ENCODE results near the gene CHST15. TPM values are rescaled to one million over a fixed set of nuclear protein-coding genes. Genes with fewer than 3 reads are reported as not detected.

CHST15 gene
- total RNA-seq, 6 experiments from 2014 or later = 0.88 to 8.7 (median 1.1) TPM

DNA sequence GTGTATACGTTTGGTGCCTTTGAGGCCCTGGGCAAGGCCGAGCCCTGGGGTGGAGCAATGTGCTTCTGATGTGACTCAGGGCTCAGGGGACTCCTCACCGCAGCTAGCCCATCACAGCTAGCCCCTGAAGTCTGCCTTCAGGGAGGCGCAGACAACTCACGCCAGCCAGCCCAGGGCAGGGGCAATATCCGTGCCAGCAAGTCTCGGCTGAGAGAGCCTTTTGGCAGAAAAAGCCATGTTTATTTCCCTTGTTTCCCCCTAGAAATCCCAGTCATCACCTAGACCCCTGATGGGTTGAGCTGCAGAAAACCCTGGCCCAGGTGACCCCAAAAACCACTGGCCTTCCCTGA is 90.4 kb downstream of the CHST15 start:
- Mint-ChIP-seq H3K27me3 (ENCODE audit: insufficient read depth) (peaks cover 20% of the 10 kb centered on the region), H3K36me3 (ENCODE audit: low read depth) (no peaks in the 10 kb centered on the region), H3K4me3 (no peak overlapping the region), H3K27ac (no peak overlapping the region), H3K4me1 (ENCODE audit: low read depth) (peaks cover 15% of the 10 kb centered on the region), H3K9me3 (no peaks in the 10 kb centered on the region)
- no peak for DNase-seq
- TF ChIP-seq, protein P1, sequence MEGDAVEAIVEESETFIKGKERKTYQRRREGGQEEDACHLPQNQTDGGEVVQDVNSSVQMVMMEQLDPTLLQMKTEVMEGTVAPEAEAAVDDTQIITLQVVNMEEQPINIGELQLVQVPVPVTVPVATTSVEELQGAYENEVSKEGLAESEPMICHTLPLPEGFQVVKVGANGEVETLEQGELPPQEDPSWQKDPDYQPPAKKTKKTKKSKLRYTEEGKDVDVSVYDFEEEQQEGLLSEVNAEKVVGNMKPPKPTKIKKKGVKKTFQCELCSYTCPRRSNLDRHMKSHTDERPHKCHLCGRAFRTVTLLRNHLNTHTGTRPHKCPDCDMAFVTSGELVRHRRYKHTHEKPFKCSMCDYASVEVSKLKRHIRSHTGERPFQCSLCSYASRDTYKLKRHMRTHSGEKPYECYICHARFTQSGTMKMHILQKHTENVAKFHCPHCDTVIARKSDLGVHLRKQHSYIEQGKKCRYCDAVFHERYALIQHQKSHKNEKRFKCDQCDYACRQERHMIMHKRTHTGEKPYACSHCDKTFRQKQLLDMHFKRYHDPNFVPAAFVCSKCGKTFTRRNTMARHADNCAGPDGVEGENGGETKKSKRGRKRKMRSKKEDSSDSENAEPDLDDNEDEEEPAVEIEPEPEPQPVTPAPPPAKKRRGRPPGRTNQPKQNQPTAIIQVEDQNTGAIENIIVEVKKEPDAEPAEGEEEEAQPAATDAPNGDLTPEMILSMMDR (IDR thresholded peaks at IDR 0.05) = no peak

DNA sequence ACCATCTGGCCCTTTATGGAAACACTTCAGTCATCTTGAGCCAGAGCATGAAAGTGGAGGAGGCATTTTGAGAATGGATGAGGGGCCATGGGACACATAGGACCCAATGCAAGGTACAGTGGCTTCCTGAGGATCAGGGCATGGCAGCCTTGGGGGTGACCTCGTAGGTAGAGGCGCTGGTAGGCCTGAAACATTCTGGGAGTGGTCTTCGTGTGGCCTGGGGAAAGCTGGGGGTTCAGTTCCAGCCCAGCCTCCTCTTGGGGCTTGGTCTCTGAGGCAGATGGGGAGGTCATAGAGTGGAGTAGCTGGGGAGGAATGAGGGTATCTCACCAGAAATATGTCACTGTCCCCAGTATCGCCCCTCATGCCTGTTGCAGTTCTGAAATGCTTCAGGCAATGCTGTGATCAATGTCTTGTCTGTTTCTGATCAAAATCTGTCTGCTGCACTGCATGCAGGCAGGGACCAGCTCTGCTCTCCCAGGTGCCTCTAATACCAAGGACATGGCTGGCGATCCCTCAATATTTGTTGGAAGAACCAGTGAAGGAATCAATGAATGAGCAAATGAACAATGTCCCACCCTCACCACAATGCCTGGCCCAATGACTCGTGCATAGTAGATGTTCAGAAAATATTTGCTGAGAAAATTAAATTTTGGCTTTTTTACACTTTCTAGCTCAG is 90.9 kb downstream of the CHST15 start:
- DNase-seq = no peak
- H3K36me3 Mint-ChIP-seq (ENCODE audit: low read depth) = no peaks in the 10 kb centered on the region
- no peaks in the 10 kb centered on the region for H3K9me3 Mint-ChIP-seq
- TF ChIP-seq, protein P1 (IDR thresholded peaks at IDR 0.05) = no peak
- peaks cover 20% of the 10 kb centered on the region for H3K4me1 Mint-ChIP-seq (ENCODE audit: low read depth)
- H3K4me3 Mint-ChIP-seq = no peak overlapping the region
- H3K27ac Mint-ChIP-seq = no peak overlapping the region
- peaks cover 20% of the 10 kb centered on the region for H3K27me3 Mint-ChIP-seq (ENCODE audit: insufficient read depth)

DNA sequence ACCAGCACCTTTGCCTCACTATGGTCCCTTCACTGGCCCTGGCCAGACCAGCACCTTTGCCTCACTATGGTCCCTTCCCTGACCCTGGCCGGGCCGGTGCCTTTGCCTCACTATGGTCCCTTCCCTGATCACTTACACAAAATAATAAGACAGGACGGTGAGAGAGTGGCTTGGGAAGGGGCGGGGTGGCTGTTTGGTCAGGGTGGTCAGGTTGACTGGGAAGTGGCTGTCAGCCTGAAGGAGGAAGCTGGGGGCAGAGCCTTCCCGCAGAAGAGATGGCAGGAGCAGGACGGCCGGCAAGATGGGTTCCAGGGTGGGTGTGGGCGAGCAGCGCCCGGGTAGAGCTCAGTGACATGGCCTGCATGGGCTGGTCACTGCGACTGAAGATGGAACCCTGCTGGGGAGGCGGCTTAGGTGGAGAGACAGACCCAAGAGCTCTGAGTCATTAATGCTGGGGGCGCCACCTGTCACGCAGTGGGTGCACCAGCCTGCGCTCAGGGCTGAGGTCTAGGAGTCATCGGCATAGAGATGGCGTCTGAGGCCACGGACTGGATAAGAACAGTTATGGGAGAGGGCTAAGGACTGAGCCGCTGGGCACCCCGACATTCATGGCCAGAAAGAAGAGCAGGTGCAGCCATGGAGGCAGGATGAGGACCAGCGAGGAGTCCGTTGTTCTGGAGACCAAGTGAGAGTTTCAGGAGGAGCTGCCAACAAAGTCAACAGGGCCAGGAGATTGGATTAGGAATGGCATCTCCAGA is 91.8 kb downstream of the CHST15 start:
- Mint-ChIP-seq H3K27ac (no peak overlapping the region), H3K36me3 (ENCODE audit: low read depth) (no peaks in the 10 kb centered on the region), H3K4me3 (no peak overlapping the region), H3K9me3 (no peaks in the 10 kb centered on the region), H3K27me3 (ENCODE audit: insufficient read depth) (peaks cover 20% of the 10 kb centered on the region), H3K4me1 (ENCODE audit: low read depth) (peaks cover 30% of the 10 kb centered on the region)
- DNase-seq = no peak
- TF ChIP-seq, protein P1 (IDR thresholded peaks at IDR 0.05) = no peak

DNA sequence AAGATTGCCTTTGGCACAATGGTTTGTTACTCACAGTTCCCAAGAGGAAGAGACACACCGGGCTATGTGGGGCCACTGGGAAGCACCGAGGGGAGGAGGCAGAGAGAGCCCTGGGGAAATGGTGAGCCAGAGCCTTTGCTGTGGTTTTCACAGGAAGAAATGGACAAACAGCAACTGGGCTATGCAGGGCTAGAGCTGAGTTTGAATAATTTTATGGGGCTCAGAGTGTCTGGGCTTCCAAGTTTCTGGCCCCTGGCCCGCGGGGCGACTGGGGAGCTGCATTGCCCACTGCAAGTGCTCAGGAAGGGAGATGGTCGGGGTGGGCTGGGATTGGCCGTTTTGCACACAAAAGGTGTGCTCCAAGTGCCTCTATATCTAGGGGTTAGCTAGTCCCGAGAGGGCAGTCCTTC is 92.6 kb downstream of the CHST15 start:
- H3K4me3 Mint-ChIP-seq = no peak overlapping the region
- TF ChIP-seq, protein P1 (IDR thresholded peaks at IDR 0.05) = no peak
- peaks cover 17% of the 10 kb centered on the region for H3K27me3 Mint-ChIP-seq (ENCODE audit: insufficient read depth)
- no peak overlapping the region for H3K27ac Mint-ChIP-seq
- DNase-seq = peak; percentile 51
- H3K36me3 Mint-ChIP-seq (ENCODE audit: low read depth) = no peaks in the 10 kb centered on the region
- H3K9me3 Mint-ChIP-seq = no peaks in the 10 kb centered on the region
- peaks cover 37% of the 10 kb centered on the region for H3K4me1 Mint-ChIP-seq (ENCODE audit: low read depth)

DNA sequence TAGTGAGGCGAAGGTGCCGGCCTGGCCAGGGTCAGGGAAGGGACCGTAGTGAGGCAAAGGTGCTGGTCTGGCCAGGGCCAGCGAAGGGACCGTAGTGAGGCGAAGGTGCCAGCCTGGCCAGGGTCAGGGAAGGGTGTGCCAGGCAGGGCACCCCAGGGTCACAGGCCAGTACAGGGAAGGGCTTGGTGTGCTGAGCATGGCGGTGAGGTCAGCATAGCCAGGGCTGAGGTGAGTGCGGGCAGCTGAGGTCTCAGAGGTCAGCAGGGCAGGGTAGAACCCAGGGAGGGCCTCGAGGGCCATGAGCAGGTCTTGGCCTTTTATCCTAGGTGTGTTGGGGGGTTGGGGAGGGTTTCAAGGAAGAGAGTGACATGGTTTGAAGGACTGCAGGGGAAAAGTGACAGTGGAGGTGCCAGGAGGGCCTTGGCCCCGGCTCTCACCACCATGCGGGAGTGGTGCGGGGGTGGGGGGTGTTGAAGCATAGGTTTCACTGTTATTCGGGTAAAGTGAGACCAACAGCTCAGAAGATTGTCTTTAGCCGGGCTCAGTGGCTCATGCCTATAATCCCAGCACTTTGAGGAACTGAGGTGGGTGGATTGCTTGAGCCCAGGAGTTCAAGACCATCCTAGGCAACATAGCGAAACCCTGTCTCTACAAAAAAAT is 93.3 kb downstream of the CHST15 start:
- peaks cover 16% of the 10 kb centered on the region for H3K27me3 Mint-ChIP-seq (ENCODE audit: insufficient read depth)
- no peak overlapping the region for H3K4me3 Mint-ChIP-seq
- DNase-seq = no peak
- no peaks in the 10 kb centered on the region for H3K36me3 Mint-ChIP-seq (ENCODE audit: low read depth)
- no peaks in the 10 kb centered on the region for H3K9me3 Mint-ChIP-seq
- TF ChIP-seq, protein P1 (IDR thresholded peaks at IDR 0.05) = no peak
- no peak overlapping the region for H3K27ac Mint-ChIP-seq
- H3K4me1 Mint-ChIP-seq (ENCODE audit: low read depth) = peaks cover 44% of the 10 kb centered on the region

Measured in HFFc6 (cell line).